ENCODE results near the gene CYP2S1.
A peak's percentile ranks its signal among the peaks of the same experiment; 100 is the strongest.
"Not testable (repeated sequence)": the region's sequence is repeated elsewhere in the genome, so short reads cannot be mapped to it uniquely, and the experiment has no call there.

The CYP2S1 gene

GRCh38 chr19:41192574-41193429 lies at the start of gene CYP2S1:
CYP2S1 (plus strand) TSS chr19:41193219; CDS start chr19:41193265, 46 bp downstream.
- no peak for FAIRE-seq

- FAIRE-seq = peak; percentile 30
These were observed 48.6 kb upstream of the CYP2S1 start for GRCh38 chr19:41144403-41144802.

- FAIRE-seq = no peak
These were observed 43.2 kb upstream of the CYP2S1 start for GRCh38 chr19:41149831-41150230.

- FAIRE-seq = not testable (repeated sequence)
These were observed 42.0 kb upstream of the CYP2S1 start for GRCh38 chr19:41150986-41151385.

GRCh38 chr19:41154060-41154459 lies 39.0 kb upstream of the CYP2S1 start:
- FAIRE-seq = no peak

GRCh38 chr19:41156207-41156606 lies 36.8 kb upstream of the CYP2S1 start:
- FAIRE-seq = no peak

GRCh38 chr19:41159881-41160280 lies 33.1 kb upstream of the CYP2S1 start:
- FAIRE-seq = no peak

GRCh38 chr19:41161903-41162302 lies 31.1 kb upstream of the CYP2S1 start:
- FAIRE-seq = no peak

- no peak for FAIRE-seq
These were observed 25.8 kb upstream of the CYP2S1 start for GRCh38 chr19:41166944-41167804.

GRCh38 chr19:41172297-41173164 lies 20.5 kb upstream of the CYP2S1 start:
- FAIRE-seq = no peak

GRCh38 chr19:41174297-41174928 lies 18.6 kb upstream of the CYP2S1 start:
- no peak for FAIRE-seq

GRCh38 chr19:41175801-41176777 lies 16.9 kb upstream of the CYP2S1 start:
- no peak for FAIRE-seq

- FAIRE-seq = not testable (repeated sequence)
These were observed 12.8 kb upstream of the CYP2S1 start for GRCh38 chr19:41180173-41180572.

GRCh38 chr19:41186971-41187883 lies 5.8 kb upstream of the CYP2S1 start:
- FAIRE-seq = no peak

GRCh38 chr19:41187884-41188279 lies 5.1 kb upstream of the CYP2S1 start:
- no peak for FAIRE-seq

- FAIRE-seq = no peak
These were observed 3.5 kb upstream of the CYP2S1 start for GRCh38 chr19:41189425-41190065.

GRCh38 chr19:41193430-41194156 lies 574 bp downstream of the CYP2S1 start:
- no peak for FAIRE-seq

GRCh38 chr19:41194157-41194552 lies 1.1 kb downstream of the CYP2S1 start:
- FAIRE-seq = no peak
